ENCODE data around the gene OR10H5.
"Not testable (repeated sequence)": the region's sequence is repeated elsewhere in the genome, so short reads cannot be mapped to it uniquely, and the experiment has no call there.

OR10H5 gene, protein sequence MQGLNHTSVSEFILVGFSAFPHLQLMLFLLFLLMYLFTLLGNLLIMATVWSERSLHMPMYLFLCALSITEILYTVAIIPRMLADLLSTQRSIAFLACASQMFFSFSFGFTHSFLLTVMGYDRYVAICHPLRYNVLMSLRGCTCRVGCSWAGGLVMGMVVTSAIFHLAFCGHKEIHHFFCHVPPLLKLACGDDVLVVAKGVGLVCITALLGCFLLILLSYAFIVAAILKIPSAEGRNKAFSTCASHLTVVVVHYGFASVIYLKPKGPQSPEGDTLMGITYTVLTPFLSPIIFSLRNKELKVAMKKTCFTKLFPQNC

DNA sequence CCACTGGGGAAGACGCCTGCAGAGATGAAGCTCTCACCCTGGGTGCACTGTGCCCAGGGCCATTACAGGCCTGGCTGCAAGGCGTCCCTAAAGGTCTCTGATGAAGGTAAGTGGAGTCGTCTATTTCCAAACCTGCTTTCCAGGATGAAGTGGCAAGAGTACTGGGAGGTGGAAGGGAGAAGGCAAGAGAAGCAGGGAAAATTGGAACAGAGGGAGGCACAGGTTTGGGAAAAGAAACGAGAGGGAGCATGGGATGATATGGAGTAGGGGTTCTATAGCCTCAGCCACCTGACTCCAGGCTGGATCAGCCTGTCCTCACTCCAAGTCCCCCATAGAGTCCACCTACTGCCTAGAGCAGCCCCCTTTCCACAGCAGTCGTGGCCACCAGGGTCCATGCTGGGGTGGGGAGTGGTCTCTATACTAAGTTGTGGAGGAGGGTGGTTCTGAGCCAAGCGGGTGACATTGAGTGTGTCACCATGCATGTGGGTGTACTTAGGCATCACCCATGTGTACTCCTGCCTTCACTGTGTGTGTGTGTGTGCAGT, at the start of gene OR10H5:
Gene OR10H5 (plus strand): TSS at position 51 of the 545 bp plus-strand sequence. CDS start 6,388 bp downstream, outside the sequence.
- DNase-seq = no peak

DNA sequence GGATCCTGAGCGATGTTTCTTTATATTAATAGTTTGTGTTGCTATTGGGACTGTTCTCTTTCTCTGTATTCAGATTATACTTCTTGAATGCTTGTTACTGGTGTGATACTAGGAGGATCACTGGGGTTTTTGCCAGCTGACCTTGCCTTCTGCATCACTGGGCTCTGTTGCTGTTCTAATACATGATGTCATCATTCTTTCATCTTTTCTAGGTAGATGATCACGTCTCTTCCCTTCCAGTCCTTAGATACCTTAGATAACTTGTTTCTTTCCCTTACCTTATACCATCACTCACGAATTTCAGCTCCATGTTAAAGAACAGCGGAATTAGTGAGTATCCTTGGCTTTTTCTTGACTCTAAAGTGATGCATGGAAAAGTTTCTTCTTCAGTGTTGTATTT, 49.7 kb upstream of the OR10H5 start, which contains the start of gene OR10H3:
Gene OR10H3 (plus strand): TSS at position 264 of the 400 bp plus-strand sequence. CDS start 3,408 bp downstream, outside the sequence.
- DNase-seq = no peak

DNA sequence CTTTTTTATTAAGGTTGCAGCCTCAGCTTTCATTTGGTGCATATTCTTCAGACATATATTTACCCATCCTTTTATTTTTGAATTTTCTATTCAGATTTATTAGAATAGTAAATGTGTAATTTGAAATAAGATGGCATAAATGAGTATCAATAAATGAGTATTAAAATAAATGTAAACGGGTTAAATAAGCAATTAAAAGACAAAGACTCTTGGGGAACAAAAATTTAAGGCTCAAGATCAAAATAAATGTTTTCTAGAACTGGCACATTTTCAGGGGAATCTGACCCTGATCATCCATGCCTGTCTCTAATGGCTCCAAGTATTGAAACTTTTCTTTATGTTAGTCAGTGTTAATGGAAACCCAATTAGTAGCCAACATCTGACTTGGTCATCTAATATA, 46.7 kb upstream of the OR10H5 start:
- no peak for DNase-seq

DNA sequence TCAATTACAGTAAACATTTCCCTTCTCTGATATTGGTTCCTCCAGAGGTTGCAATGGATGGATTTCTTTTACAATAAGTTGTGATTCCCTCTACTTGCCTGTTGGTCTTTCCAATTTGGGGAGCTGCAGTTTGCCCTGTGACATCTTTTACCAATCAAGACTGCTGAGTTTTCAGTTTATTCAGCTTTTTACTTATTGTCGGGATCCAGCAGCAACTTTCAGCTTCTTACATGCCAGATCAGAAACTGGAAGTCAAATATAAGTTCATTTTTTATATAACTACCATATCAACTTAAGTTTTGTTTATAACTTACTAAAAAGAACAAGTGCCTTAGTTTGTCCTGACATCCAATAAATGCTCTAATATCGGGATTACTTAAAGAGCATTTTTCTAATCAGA, 39.2 kb upstream of the OR10H5 start:
- DNase-seq = no peak

DNA sequence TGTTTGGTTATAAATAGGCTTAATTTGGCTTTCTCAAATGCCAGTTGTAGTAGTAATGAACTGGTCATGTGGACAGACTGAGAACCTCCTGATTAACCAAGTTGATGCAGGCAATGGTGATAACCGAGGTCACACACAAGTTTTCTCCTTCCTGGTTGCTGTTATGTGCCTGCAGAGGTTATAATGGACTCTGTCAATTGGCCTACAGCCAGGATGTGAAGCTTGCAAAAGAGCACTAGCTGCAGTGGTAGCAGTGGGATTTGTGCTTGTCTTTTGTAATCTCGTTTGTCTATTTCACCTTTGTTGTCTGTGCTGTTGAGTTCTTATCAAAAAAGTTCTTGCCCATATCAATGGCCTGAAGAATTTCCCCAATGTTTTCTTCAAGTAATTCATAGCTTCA, 29.1 kb upstream of the OR10H5 start:
- DNase-seq = no peak

DNA sequence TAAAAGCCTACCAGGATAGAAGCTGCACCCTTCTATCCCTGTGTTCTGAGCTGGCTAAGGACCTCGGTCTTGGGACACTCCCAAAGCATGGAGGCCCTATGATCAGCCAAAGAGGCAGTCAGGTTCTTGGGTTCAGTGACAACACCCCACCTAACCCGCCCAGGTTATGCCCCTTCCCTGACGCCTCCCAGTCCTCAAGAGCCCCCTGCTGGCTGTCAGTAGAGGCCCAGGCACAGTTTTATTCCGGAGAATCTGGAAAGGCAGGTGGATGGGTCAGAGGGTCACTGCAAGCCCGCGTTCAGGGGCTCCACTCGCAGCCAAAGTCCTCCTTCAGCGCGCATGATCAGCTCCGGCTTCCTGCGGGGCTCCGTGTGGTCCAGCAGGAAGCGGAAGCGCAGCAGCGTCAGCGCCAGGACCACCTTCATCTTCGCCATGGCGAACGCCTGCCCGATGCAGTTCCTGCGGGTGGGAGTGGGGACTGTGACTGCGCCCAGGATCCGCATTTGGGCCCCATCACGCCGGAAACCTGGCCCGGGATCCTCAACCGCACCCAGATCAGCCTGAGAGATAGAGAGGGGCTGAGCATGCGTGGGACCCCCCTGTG, 27.4 kb upstream of the OR10H5 start:
- DNase-seq = no peak

DNA sequence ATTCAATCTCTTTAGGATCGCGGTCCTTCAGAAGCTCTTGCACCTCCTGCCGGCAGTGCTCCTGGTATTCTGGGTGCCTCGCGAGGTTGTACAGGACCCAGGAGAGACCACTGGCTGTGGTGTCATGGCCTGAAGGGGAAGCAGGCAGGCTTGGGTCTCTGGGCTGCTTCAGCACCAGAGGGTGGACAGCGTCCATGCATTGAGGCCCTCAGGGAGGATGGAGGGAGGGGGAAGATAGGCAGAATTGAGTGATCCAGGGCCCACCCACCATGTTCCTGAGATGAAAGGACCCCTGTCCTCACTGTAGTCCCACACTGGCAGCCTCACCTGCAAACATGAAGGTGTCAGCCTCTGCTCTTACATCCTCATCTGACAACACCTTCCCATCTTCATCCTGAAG, 17.9 kb upstream of the OR10H5 start:
- no peak for DNase-seq

DNA sequence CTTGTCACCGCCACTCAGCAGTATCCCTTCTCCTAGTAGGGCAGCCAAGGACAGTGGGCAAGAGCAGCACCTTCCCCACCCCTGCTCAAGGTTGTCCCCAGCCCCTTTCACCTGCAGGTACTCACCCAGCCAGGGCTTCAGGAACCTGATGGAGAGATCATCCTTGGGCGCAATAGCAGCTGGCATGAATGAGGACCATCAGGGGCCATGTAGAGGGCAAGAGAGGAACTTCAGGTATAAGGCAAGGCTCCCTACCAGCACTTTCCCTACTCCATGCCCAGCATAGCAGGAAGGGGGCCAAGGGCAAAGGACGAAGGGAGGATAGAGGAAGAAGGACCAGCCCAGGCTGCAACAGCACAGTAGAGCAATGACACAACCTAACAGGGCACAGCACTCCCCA, 13.3 kb upstream of the OR10H5 start:
- not testable (repeated sequence) for DNase-seq

DNA sequence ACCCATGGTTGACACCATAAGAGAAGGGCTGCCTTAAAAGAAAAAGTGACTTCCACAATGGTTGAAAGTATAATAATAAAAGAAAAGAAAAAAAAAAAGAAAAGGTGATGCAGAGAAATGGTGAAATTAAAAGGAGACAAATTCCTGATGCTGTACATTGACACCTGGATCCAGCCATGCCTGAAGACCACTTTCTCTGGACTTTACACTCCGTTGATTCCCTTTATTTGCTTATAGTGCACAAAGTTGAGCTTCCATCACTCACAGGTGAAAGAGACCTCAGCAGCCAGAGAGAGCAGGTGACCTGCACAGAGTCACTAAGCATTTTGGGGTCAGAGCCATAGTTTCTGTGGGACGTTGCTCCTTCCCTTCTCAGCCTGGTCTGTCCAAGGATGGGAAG, 12.2 kb upstream of the OR10H5 start:
- DNase-seq = no peak

DNA sequence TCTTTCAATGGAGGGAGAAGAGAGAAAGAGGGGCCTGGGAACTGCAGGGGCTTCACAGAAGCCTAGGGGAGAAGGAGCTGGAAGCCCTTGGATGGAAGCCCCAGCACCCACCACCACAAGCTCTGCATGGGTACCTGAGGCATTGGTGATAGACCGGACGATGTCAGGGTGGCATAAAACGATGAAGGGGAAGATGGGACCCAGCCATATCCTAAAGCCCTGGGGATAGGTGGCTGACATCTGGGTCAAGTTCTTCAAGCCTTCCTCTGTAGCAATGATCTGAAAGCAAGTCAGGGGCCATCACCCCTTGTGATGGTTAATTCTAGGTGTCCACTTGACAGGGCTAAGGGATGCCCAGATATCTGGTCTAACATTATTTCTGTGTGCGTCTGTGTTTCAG, 11.2 kb upstream of the OR10H5 start:
- DNase-seq = no peak

DNA sequence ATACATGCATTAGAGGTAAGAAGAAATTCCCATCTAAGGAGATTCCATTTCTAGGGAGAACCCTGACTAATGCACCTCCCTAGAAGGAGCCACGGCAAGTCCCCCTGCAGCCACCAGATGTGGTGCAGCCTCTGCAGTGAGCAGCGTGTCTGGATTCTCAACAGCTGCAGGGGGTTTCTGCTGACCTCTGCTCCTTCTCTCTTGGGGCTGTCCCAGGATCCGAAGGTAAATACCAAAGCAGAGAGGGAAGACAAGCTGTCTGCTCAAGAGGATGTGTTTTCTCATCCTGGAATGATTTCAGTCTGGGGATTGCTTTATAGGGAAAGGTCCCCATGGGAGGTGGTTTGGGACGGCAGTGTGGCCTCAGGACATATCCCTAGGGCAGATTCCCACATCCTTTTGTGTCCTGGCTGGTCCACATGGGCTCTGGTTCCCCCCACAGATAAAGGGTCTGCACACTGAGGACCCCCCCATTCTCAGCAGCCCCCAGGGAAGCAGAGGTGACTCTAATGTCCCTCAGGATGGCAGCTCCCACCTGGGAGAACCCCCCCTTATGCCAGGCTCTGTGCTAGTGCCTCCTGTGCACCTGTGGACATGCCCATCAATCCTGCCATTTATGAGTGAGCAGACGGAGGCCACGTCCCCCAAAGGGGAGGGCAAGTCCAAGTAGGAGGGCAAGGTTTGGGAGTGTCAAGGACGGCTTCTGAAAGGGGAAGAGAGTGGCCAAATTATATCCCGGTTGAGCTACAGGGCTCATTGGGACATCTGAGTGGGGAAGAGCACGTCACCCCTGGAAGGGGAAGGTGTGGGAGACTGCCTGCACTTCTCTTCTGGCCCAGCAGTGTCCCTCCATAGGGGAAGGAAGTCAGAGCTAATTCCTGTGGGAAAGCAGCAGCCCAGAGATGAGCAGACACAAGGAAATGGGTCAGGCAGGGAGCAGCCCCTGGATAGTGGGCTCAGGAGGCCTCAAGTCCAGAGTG, 10.2 kb upstream of the OR10H5 start:
- no peak for DNase-seq

DNA sequence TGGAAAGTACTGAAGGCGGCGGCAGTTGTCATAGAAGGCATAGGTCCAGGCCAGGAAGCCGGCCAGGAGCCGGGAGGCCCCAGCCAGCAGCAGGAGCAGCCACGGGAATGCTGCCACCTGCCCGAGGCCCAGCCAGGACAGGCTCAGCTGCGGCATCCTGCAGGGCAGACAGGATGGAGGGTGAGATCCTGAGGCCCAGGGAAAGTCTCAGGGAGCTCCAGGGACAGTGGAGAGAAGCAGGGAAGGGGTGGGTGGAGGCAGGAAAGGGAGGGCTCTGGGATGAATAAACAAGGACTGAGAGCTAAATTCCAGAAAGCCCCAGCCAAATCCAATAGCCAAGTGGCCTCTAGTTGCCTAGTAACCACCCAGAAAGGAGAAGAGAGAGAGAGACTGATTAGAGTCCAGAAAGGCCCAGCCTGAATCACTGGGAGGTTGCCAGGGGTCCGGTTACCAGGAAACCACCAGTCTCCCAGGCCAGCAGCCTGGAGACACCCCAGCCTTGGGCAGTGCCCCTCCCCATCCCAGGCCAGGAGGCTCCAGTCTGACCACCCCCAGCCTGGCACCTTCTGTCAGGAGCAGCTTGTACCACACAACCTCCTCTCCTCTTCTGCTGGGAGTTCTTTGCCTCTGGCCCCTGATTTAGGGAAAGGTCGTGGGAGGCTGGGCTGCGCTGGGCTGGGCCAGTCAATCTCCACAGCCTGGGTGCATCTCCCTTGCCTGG, 7.5 kb upstream of the OR10H5 start:
- DNase-seq = peak; percentile 70

DNA sequence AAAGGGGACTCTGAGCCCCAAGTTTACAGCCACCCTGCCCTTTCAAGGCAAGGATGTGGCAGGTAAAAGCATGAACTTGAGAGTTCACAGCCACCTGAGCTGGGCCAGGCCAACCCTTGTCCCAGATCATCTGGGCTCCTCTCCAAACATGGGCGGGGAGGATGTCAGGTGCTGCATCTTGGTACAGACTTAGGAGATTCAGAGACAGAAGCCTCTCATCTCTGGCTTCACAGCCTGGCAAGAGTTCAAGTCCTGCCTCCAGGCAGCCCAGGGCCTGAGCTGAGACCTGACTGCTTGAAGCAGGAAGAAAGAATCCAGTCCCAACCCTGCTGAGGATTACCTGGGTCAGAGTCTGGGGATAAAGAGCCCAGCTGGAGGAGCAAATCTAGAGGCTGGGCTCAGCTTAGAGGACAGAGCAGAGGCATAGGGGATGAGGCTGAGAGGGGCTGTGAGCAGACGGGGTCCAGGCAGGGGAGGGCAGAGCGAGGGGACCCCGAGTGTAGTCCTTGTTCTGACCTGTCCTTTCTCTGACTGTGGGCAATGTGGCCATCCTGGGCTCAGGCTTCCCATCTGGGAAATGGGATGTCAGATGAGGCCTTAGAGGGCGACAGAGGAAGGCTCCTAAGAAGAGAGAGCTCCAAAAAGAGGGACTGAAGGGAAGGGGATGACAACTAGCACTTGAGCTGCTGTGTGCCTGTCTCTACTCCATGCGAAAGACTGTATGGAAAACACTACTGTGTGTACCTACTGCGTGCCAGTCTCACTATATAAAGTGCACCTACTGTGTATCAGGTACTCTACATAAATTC, 6.6 kb upstream of the OR10H5 start:
- DNase-seq = no peak

DNA sequence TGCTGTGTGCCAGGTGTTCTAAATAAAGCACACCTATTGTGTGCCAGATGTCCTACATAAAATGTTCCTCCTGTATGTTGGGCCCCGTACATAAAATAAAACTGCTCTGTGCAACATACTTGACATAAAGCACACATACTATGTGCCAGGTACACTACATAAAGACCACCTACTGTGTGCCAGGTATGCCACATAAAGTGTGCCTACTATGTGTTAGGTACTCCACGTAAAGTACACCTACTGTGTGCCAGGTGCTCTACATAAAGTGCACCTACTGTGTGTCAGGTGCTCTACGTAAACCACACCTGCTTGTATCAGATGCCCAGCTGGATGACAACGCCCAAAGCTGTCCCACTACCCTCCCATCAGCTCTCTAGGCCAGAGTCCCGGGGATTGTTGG, 5.8 kb upstream of the OR10H5 start:
- DNase-seq = no peak

DNA sequence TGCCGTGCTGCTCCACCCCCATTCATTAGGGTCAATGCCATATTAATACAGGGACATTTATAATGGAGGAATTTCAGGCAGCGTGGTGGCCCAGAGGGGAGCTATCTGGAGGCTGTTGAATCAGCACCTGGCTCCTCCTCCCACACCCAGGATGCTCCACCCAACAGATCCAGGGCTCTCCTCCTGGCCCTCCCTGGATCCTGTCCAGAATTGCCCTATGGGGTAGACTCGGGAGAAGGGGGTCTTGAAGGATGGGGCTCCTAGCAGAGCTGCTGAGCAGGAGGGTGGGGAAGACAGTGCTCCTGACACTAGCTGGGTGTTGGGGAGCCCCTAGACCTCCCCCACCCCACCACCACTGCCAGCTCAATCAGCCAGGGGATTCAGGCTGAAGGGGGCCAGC, 5.2 kb upstream of the OR10H5 start:
- no peak for DNase-seq

DNA sequence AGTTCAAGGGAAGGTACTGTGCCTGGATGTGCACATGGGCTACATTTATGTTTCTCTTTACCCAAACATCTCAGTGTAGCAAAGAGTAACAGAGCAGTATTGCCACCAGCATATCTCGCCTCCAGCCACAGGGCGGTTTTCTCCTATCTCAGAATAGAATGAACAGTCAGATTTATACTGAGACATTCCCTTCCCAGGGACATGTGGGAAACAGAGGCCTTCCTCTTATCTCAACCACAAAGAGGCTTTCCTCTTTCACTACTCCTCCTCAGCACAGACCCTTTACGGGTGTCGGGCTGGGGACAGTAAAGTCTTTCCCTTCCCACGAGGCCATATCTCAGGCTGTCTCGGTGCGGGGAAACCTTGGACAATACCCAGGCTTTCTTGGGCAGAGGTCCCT, 4.6 kb upstream of the OR10H5 start:
- DNase-seq = not testable (repeated sequence)

DNA sequence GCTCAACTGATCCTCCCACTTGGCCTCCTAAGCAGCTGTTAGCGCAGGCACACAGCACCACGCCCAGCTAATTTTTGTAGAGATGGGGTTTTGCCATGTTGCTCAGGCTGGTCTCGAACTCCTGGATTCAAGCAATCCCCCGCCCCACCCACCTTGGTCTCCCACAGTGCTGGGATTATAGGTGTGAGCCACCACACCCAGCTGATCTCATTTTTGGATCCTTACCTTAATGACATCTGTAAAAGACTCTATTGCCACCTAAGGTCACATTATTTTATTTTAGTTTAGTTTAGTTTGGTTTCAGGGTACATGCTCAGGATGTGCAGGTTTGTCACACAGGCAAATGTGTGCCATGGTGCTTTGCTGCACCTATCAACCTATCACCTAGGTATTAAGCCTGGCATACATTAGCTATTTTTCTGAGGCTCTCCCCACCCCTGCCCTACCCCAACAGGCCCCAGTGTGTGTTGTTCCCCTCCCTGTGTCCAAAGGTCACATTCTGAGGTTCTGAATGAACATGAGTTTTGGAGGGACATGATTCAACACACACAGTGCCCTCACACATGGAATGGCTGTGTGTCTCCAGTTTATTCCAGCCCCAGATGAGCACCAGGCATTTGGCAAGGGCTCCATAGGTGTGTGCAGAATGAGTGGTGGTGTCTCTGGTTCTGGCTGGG, 1.3 kb downstream of the OR10H5 start:
- DNase-seq = no peak

DNA sequence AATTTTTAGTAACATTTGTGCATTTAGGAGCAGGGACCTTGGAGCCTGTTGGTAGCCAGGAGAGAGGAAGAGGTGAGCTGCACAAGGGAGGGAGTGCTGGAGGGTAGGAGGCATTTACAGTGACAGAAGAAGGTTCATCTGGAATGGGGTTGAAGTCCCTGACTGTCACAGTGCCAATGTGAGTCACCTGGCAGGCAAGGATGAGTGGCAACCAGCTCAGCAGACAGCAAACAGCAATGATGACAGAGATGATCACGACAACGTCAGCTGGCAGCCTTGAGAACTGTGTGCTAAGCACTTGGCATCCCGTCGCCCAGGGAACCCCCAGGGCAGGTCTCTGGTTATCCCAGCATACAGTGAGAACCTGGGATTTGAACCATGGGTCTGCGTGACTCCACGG, 2.6 kb downstream of the OR10H5 start:
- DNase-seq = no peak

DNA sequence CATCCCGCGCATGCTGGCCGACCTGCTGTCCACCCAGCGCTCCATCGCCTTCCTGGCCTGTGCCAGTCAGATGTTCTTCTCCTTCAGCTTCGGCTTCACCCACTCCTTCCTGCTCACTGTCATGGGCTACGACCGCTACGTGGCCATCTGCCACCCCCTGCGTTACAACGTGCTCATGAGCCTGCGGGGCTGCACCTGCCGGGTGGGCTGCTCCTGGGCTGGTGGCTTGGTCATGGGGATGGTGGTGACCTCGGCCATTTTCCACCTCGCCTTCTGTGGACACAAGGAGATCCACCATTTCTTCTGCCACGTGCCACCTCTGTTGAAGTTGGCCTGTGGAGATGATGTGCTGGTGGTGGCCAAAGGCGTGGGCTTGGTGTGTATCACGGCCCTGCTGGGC, 6.8 kb downstream of the OR10H5 start:
- DNase-seq = not testable (repeated sequence)

DNA sequence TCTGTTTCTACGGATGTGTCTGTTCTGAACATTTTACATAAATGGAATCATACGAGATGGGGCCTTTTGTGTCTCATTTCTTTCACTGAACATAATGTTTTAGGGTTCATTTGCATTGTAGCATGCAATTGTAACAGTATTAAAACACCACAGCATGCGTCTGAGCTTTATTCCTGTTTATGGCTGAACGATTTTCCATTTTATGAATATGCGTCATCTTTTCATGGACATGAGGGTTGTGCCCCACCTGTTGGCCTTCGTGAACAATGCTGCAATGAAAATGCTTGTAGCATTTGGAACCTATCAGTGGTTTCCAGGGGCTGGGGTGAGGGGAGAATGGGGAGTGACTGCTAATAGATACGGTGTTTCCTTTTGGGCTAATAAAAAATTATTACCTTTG, 22.9 kb downstream of the OR10H5 start:
- no peak for DNase-seq

DNA sequence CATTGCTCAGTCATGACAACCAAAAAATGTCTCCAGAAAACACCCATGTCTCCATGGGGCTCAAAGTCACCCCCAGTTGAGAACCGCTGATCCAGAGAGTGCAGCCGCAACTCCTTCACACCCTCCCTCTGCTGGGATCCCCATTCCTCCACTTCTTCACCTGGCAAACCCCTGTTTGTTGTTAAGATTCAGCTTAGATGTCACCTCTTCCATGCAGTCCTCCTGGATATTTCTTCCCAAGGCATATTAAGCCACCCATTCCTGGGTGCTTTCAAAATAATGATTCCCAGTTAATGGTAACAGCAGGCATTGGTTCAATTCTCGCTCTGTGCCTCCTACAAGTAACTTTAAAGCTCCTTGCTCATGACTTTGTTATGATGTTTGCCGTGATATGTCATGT, 24.0 kb downstream of the OR10H5 start:
- no peak for DNase-seq

Measured in NCI-H1092 (cell line).